Heart right ventricle (tissue), 16 donors: ENCODE measurements around the gene IGF2BP2. TPM values are rescaled to one million over a fixed set of nuclear protein-coding genes. Genes with fewer than 3 reads are reported as not detected.

ENCODE experiments used
- ATAC-seq, 8 donors: fragments of 200-7000 bp; cut with Tn5 transposase; one replicate each; pipeline ENCODE4 v1.9.1; 2020; ENCODE audit warnings: mild to moderate bottlenecking in 8 of 8, moderate library complexity in 8 of 8, moderate number of reproducible peaks in 1 of 8
- DNase-seq, 2 donors: peaks; one replicate each; pipeline ENCODE4 v3.0.0-alpha.2; 2020
- H3K27ac ChIP-seq, 10 donors: fragments of 200-600 bp; sonication (generic) in 2 of 10; one replicate each; pipeline versions ENCODE4 v1.5.0 to v1.8.0; 2020 to 2022; ENCODE audit warnings: mild to moderate bottlenecking in 3 of 10
- H3K27me3 ChIP-seq, 7 donors: fragments of 200-600 bp; one replicate each; pipeline ENCODE4 v1.8.0; 2021 to 2022; ENCODE audit warnings: mild to moderate bottlenecking in 2 of 7
- H3K36me3 ChIP-seq, 9 donors: fragments of 200-600 bp; sonication (generic) in 1 of 9; one replicate each; pipeline versions ENCODE4 v1.5.0 to v1.8.0; 2020 to 2022; ENCODE audit warnings: mild to moderate bottlenecking in 2 of 9
- H3K4me1 ChIP-seq, 9 donors: fragments of 200-600 bp; sonication (generic) in 1 of 9; one replicate each; pipeline versions ENCODE4 v1.5.0 to v1.8.0; 2020 to 2022; ENCODE audit warnings: mild to moderate bottlenecking in 4 of 9
- H3K4me3 ChIP-seq, 10 donors: fragments of 200-600 bp; sonication (generic) in 2 of 10; one replicate each; pipeline versions ENCODE4 v1.5.0 to v1.8.0; 2020 to 2022; ENCODE audit warnings: mild to moderate bottlenecking in 7 of 10, moderate library complexity in 2 of 10
- H3K9me3 ChIP-seq, 11 donors: fragments of 200-600 bp in 10 of 11; sonication (generic) in 2 of 11; one replicate each; pipeline versions ENCODE4 v1.5.0 to v1.8.0; 2013 to 2022; ENCODE audit warnings: mild to moderate bottlenecking in 2 of 11, control low read depth in 1 of 11, moderate library complexity in 1 of 11
- CTCF ChIP-seq, 9 donors: fragments of 200-600 bp; sonication (generic) in 2 of 9; IDR thresholded peaks; one replicate each; pipeline versions ENCODE4 v1.5.0 to v1.8.0; 2021 to 2022; ENCODE audit warnings: antibody characterized with exemption in 9 of 9, mild to moderate bottlenecking in 5 of 9, moderate library complexity in 1 of 9
- WGBS, 2 donors: extraction: QIAGEN DNeasy Blood & Tissue Kit; methylation state at CpG; one replicate each; pipeline ENCODE4 v1.1.7; 2013; ENCODE audit warnings: inconsistent platforms in 1 of 2; 5-methylcytosine and 5-hydroxymethylcytosine counted together
- intact Hi-C, 10 donors: fragments of 100-400 bp; cut with DNase I; formaldehyde crosslinking; loops; one replicate each; pipeline versions ENCODE4 v1.11.1 to v1.14.2; 2022
- polyA plus RNA-seq, 2 donors: library from polyadenylated mRNA; stranded (reverse); fragments of 200-250 nt; gene quantifications; one replicate each; pipeline ENCODE4 v1.2.3, GENCODE V29; 2013
- total RNA-seq, 10 donors: library from RNA; stranded (reverse); fragmentation: NEBNext Ultra II Directional in 3 of 10; extraction: Animal tissue kit (Norgen Biotek cat#: 25700) in 3 of 10; gene quantifications; one replicate each; pipeline versions ENCODE4 v1.2.1 to v1.2.4, GENCODE V29; 2021 to 2023
- donor health status: Arrhythmogenic right ventricular cardiomyopathy.
- donor health status: ischemic (EF 13 %, LVEDD 7.1; RV severe dilation, severe dysfunction).
- donor health status: healthy with polysubstance abuse.
- donor health status: DM: no; HTN: yes; CAD: no.
- donor health status: DM: no; HTN: no; CAD: no.
- donor health status: ischemic (EF 25% LVEDD 6.9; RV normal size, moderate dysfunction).
- donor health status: ischemic (EF 25% LVEDD 5.7; RV mildly dilated, moderate dysfunction).
- donor health status: healthy.
- donor health status: DM: yes; HTN: yes; CAD: no.
- donor health status: Ischemic cardiomyopathy.
- donor health status: ischemic (EF 35%, LVEDD 5.7; RV mildly dilated, moderate dysfunction).
- donor health status: nonischemic (EF 11% LVEDD 7.7; RV severe dilation, severe dysfunction).
- donor health status: DM: yes; HTN: yes; CAD: no.
- donor health status: PGD.
- donor health status: ischemic (EF 29% LVEDD 5.4; RV normal size, mild dysfunction).
- donor health status: nonischemic (EF 23%, LVEDD 6.1; RV moderate dilation, normal function).

Gene IGF2BP2
- total and polyA plus RNA-seq, 12 donors = 9.4 to 17.8 (median 15.4) TPM

GRCh38 chr3:185724251-185724650, 100.6 kb downstream of the IGF2BP2 start:
- no peak for DNase-seq
- Histone ChIP-seq H3K27ac (no peak overlapping the region), H3K36me3 (no peaks in the 10 kb centered on the region), H3K27me3 (no peaks in the 10 kb centered on the region), H3K4me1 (peaks cover 0 to 7% (median 0%) of the 10 kb centered on the region in 9 donors), H3K4me3 (no peak overlapping the region), H3K9me3 (peaks cover 0 to 6% (median 0%) of the 10 kb centered on the region in 11 donors)
- TF ChIP-seq CTCF (IDR thresholded peaks at IDR 0.05) = no peak
- ATAC-seq = no peak
- intact Hi-C loops = no loop called here
- 97 to 98% methylated on average over 3 of the region's 3 CpGs for WGBS, 2 donors

GRCh38 chr3:185722881-185723280, 102.0 kb downstream of the IGF2BP2 start:
- H3K27ac ChIP-seq = no peak overlapping the region
- DNase-seq (no peak), ATAC-seq (no peak)
- H3K4me3 ChIP-seq = no peak overlapping the region
- no peak for TF ChIP-seq CTCF (IDR thresholded peaks at IDR 0.05)
- intact Hi-C loops = no loop called here
- H3K9me3 ChIP-seq = peaks cover 0 to 6% (median 0%) of the 10 kb centered on the region in 11 donors
- no peaks in the 10 kb centered on the region for H3K27me3 ChIP-seq
- H3K4me1 ChIP-seq = peaks cover 0 to 2% (median 0%) of the 10 kb centered on the region in 9 donors
- 66 to 74% methylated on average over 5 of the region's 5 CpGs for WGBS, 2 donors
- H3K36me3 ChIP-seq = no peaks in the 10 kb centered on the region

GRCh38 chr3:185721970-185722369, 102.9 kb downstream of the IGF2BP2 start:
- WGBS, 2 donors = 95 to 97% methylated on average over 3 of the region's 3 CpGs
- Histone ChIP-seq H3K27me3 (no peaks in the 10 kb centered on the region), H3K27ac (no peak overlapping the region), H3K9me3 (peaks cover 0 to 6% (median 0%) of the 10 kb centered on the region in 11 donors), H3K4me3 (no peak overlapping the region), H3K4me1 (peaks cover 0 to 10% (median 0%) of the 10 kb centered on the region in 9 donors), H3K36me3 (no peaks in the 10 kb centered on the region)
- DNase-seq = no peak
- no peak for TF ChIP-seq CTCF (IDR thresholded peaks at IDR 0.05)
- ATAC-seq = no peak
- intact Hi-C loops = no loop called here

- TF ChIP-seq CTCF (IDR thresholded peaks at IDR 0.05) = no peak
- peaks cover 0 to 6% (median 0%) of the 10 kb centered on the region in 11 donors for H3K9me3 ChIP-seq
- no peak for DNase-seq
- peaks cover 0 to 14% (median under 1%) of the 10 kb centered on the region in 9 donors for H3K4me1 ChIP-seq
- no peak for ATAC-seq
- intact Hi-C loops = no loop called here
- no peak overlapping the region for H3K4me3 ChIP-seq
- H3K27ac ChIP-seq = no peak overlapping the region
- H3K27me3 ChIP-seq = no peaks in the 10 kb centered on the region
- WGBS, 2 donors = 49 to 61% methylated on average over 9 of the region's 9 CpGs
- H3K36me3 ChIP-seq = no peaks in the 10 kb centered on the region
Observed at GRCh38 chr3:185720326-185720725, 104.5 kb downstream of the IGF2BP2 start.
